Fibroblast of villous mesenchyme (primary cell): ENCODE data around the gene DLAT. TPM values are rescaled to one million over a fixed set of nuclear protein-coding genes. Genes with fewer than 3 reads are reported as not detected.
A peak's percentile ranks its signal among the peaks of the same experiment; 100 is the strongest.
"Not testable (repeated sequence)": the region's sequence is repeated elsewhere in the genome, so short reads cannot be mapped to it uniquely, and the experiment has no call there.

Source experiments
- DNase-seq: peaks from one replicate; pipeline ENCODE4 v3.0.0-alpha.2; 2010; ENCODE audit warnings: low read depth
- H3K4me3 ChIP-seq: 2 replicates; pipeline ENCODE4 v1.5.1; 2011; ENCODE audit warnings: low read depth, mild to moderate bottlenecking, low read length
- total RNA-seq: library from RNA; depleted of rRNA; stranded (reverse); fragments of >200 nt; gene quantifications from 2 replicates; pipeline ENCODE4 v1.2.3, GENCODE V29; 2012
- TF ChIP-seq, protein P1 (sequence below): IDR thresholded peaks from 2 replicates; pipeline ENCODE4 v1.5.1; 2012; ENCODE audit warnings: low read depth, mild to moderate bottlenecking, low read length; ENCODE audit not compliant: insufficient read depth

Gene DLAT
- total RNA-seq, 1 donor: 56.6 TPM

GRCh38 chr11:112005422-112006094 is 19.6 kb upstream of the DLAT start:
- no peak overlapping the region for H3K4me3 ChIP-seq
- TF ChIP-seq, protein P1, sequence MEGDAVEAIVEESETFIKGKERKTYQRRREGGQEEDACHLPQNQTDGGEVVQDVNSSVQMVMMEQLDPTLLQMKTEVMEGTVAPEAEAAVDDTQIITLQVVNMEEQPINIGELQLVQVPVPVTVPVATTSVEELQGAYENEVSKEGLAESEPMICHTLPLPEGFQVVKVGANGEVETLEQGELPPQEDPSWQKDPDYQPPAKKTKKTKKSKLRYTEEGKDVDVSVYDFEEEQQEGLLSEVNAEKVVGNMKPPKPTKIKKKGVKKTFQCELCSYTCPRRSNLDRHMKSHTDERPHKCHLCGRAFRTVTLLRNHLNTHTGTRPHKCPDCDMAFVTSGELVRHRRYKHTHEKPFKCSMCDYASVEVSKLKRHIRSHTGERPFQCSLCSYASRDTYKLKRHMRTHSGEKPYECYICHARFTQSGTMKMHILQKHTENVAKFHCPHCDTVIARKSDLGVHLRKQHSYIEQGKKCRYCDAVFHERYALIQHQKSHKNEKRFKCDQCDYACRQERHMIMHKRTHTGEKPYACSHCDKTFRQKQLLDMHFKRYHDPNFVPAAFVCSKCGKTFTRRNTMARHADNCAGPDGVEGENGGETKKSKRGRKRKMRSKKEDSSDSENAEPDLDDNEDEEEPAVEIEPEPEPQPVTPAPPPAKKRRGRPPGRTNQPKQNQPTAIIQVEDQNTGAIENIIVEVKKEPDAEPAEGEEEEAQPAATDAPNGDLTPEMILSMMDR: no peak
- no peak for DNase-seq

DNA sequence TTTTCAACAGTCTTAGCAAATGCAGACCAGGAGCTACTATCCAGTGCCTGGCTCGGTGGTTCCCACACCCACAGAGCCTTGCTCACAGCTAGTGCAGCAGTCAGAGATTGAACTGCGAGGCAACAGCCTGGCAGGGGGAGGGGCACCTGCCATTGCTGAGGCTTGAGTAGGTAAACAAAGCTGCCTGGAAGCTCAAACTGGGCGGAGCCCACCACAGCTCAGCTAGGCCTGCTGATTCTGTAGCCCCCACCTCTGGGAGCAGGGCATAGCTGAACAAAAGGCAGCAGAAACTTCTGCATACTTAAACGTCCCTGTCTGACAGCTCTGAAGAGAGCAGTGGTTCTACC is 19.1 kb upstream of the DLAT start:
- not testable (repeated sequence) for DNase-seq, H3K4me3 ChIP-seq

- not testable (repeated sequence) for H3K4me3 ChIP-seq, DNase-seq
Observed at GRCh38 chr11:112011451-112011850, 13.8 kb upstream of the DLAT start.

GRCh38 chr11:112012874-112013273 is 12.3 kb upstream of the DLAT start:
- H3K4me3 ChIP-seq: no peak overlapping the region
- peak; percentile 88 for DNase-seq
- TF ChIP-seq, protein P1: no peak

- TF ChIP-seq, protein P1: no peak
- no peak overlapping the region for H3K4me3 ChIP-seq
- DNase-seq: peak; percentile 49
Observed at GRCh38 chr11:112013497-112014164, 11.6 kb upstream of the DLAT start.

GRCh38 chr11:112016088-112016764 is 9.0 kb upstream of the DLAT start:
- DNase-seq: peak; percentile 59
- TF ChIP-seq, protein P1: no peak
- H3K4me3 ChIP-seq: no peak overlapping the region

DNA sequence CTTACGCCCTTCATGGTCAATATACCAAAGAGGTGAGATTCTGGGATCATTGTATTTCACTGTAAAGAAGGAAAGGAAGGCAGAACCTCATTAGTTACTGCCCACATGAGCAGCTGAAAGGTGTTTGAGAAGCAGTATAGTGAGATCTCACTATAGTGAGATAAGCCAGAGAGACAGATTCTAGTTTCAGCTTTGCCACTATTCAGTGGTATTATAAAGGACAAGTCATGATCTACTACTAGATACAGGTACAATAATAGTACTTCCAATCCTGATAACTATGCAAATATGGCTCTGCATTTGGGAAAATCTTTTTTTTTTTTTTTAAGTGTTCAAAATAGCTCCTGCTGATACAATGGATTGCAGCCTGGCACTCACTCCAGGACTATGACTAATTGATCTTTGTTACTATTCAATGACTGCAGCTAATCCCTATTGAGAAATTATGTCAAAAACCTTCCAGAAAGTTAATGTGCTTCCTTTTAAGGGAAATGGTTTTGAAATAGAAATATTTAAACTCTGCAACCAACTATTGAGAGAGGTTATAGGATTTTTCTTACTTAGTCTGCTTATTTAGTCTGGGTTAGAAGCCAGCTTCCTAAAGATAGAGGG is 8.3 kb upstream of the DLAT start:
- H3K4me3 ChIP-seq: no peak overlapping the region
- TF ChIP-seq, protein P1: no peak
- peak; percentile 42 for DNase-seq
